Measurements from ENCODE around the gene XRCC5.

XRCC5 gene

DNA sequence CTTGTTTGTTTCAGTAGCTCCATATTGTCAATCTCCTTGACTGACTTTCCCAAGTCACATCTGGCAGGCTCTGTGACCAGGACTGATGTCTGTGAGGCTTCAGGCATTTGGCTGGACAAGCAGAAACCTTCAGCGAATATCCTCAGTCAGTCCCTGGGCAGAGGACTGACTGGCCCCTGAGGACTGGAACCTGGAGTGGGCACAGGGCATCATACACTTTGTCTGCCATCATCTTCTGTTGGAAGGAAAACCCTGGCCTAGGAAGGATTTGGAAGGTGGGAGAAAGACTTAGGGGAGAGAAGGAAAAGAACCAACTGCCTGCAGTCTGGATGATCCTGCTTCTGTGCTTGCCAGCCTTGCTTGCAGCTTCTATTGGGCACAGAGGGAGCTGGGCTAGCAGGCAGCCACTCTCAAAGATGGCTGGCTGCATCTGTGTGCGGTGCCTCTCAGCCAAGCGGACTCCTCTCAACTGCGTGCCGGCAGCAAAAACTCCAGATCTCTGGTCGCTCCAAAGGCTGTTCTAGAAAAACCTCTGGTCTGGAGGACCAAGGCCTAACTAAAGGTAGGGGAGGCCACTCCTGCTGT lies 136.3 kb downstream of the XRCC5 start:
- TF ChIP-seq ZFX (IDR thresholded peaks at IDR 0.05; ENCODE audit: borderline replicate concordance) (no peak), CTCF (IDR thresholded peaks at IDR 0.05) (no peak)
- H3K27ac ChIP-seq: no peak overlapping the region

DNA sequence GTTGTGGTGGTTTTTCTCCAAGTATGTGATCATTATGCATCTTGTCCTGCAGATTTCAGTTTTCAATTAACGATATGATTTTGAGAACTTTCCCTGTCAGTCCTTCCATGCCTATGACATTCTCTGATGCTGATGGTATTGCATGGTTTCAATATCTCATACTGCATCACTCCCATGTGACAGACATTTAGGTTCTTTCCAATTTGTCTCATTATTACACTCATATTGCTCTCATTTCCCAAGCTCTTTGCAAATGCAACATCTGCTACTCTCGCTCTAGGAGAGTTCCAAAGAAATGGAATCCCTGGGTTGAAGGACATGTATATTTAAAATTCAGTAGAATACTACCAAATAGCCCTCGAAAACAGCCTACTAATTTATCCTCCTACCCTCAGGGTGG lies 137.6 kb downstream of the XRCC5 start:
- TF ChIP-seq ZFX (IDR thresholded peaks at IDR 0.05; ENCODE audit: borderline replicate concordance) (no peak), CTCF (IDR thresholded peaks at IDR 0.05) (no peak)
- no peak overlapping the region for H3K27ac ChIP-seq
